ENCODE data around the gene CAMTA1. TPM values are rescaled to one million over a fixed set of nuclear protein-coding genes. Genes with fewer than 3 reads are reported as not detected.
A peak's percentile ranks its signal among the peaks of the same experiment; 100 is the strongest.

The CAMTA1 gene
- total RNA-seq, 1 donor from 2014 or later: 166 TPM

- DNase-seq (no peak), ATAC-seq (peak; percentile 16)
- intact Hi-C loops (cut with micrococcal nuclease): no loop called here
These were observed 856.5 kb downstream of the CAMTA1 start for GRCh38 chr1:7641587-7642417.

- DNase-seq (no peak), ATAC-seq (no peak)
- intact Hi-C loops (cut with micrococcal nuclease): no loop called here
These were observed 857.1 kb downstream of the CAMTA1 start for GRCh38 chr1:7642418-7642704.

- no peak for DNase-seq
- intact Hi-C loops (cut with micrococcal nuclease): no loop called here
These were observed 857.7 kb downstream of the CAMTA1 start for GRCh38 chr1:7642781-7643529.

GRCh38 chr1:7643530-7643929 is 858.3 kb downstream of the CAMTA1 start:
- no peak for ATAC-seq
- intact Hi-C loops (cut with micrococcal nuclease): no loop called here
- no peak for DNase-seq

More at GRCh38 chr1:7642781-7643529, 857.7 kb downstream of the CAMTA1 start:
- ATAC-seq: no peak

- intact Hi-C loops (cut with micrococcal nuclease): no loop called here
- no peak for DNase-seq
These were observed 858.8 kb downstream of the CAMTA1 start for GRCh38 chr1:7644086-7644485.

GRCh38 chr1:7644961-7645750 is 859.9 kb downstream of the CAMTA1 start:
- DNase-seq: peak; percentile 85
- peak; percentile 85 for ATAC-seq
- intact Hi-C loops (cut with micrococcal nuclease): no loop called here

More at GRCh38 chr1:7644086-7644485, 858.8 kb downstream of the CAMTA1 start:
- ATAC-seq: no peak

GRCh38 chr1:7645751-7646048 is 860.4 kb downstream of the CAMTA1 start:
- DNase-seq (no peak), ATAC-seq (no peak)
- intact Hi-C loops (cut with micrococcal nuclease): no loop called here

- intact Hi-C loops (cut with micrococcal nuclease): no loop called here
- no peak for ATAC-seq
- DNase-seq: no peak
These were observed 860.9 kb downstream of the CAMTA1 start for GRCh38 chr1:7646164-7646563.

GRCh38 chr1:7646981-7647901 is 862.0 kb downstream of the CAMTA1 start:
- peak; percentile 85 for DNase-seq
- intact Hi-C loops (cut with micrococcal nuclease): no loop called here
- ATAC-seq: peak; percentile 31

- intact Hi-C loops (cut with micrococcal nuclease): no loop called here
These were observed 863.6 kb downstream of the CAMTA1 start for GRCh38 chr1:7648761-7649384.

GRCh38 chr1:7650801-7651200 is 865.5 kb downstream of the CAMTA1 start:
- intact Hi-C loops (cut with micrococcal nuclease): no loop called here
- ATAC-seq (no peak), DNase-seq (no peak)

More at GRCh38 chr1:7648761-7649384, 863.6 kb downstream of the CAMTA1 start:
- DNase-seq (peak; percentile 66), ATAC-seq (peak; percentile 25)

GRCh38 chr1:7651203-7651602 is 865.9 kb downstream of the CAMTA1 start:
- DNase-seq: no peak
- intact Hi-C loops (cut with micrococcal nuclease): no loop called here
- no peak for ATAC-seq

- intact Hi-C loops (cut with micrococcal nuclease): no loop called here
- no peak for ATAC-seq
- no peak for DNase-seq
These were observed 866.8 kb downstream of the CAMTA1 start for GRCh38 chr1:7652061-7652460.

- DNase-seq (no peak), ATAC-seq (no peak)
- intact Hi-C loops (cut with micrococcal nuclease): no loop called here
These were observed 867.4 kb downstream of the CAMTA1 start for GRCh38 chr1:7652515-7653098.

GRCh38 chr1:7654725-7655124 is 869.5 kb downstream of the CAMTA1 start:
- DNase-seq (no peak), ATAC-seq (no peak)
- intact Hi-C loops (cut with micrococcal nuclease): no loop called here

- intact Hi-C loops (cut with micrococcal nuclease): no loop called here
- ATAC-seq: no peak
- DNase-seq: no peak
These were observed 870.1 kb downstream of the CAMTA1 start for GRCh38 chr1:7655354-7655753.

- ATAC-seq: no peak
- intact Hi-C loops (cut with micrococcal nuclease): no loop called here
- DNase-seq: no peak
These were observed 871.4 kb downstream of the CAMTA1 start for GRCh38 chr1:7656557-7657215.
